IPS DF 6.9 (cell line): ENCODE results near the gene GSTM4.
A peak's percentile ranks its signal among the peaks of the same experiment; 100 is the strongest.

ENCODE experiments used
- DNase-seq: peaks from one replicate; pipeline ENCODE4 v3.0.0-alpha.2; 2013; ENCODE audit warnings: low read depth, low spot score
- H3K27ac ChIP-seq: one replicate; pipeline ENCODE4 v1.5.1; 2013; ENCODE audit warnings: low read length, control low read depth
- H3K27me3 ChIP-seq: 2 replicates; pipeline ENCODE4 v1.6.1; 2013; ENCODE audit warnings: mild to moderate bottlenecking, low read length; ENCODE audit not compliant: control insufficient read depth, insufficient read depth
- H3K36me3 ChIP-seq: 2 replicates; pipeline ENCODE4 v1.6.1; 2013; ENCODE audit warnings: low read length; ENCODE audit not compliant: control insufficient read depth, insufficient read depth
- H3K4me1 ChIP-seq: 2 replicates; pipeline ENCODE4 v1.6.1; 2013; ENCODE audit warnings: low read length; ENCODE audit not compliant: control insufficient read depth, insufficient read depth
- H3K4me3 ChIP-seq: 2 replicates; pipeline ENCODE4 v1.5.1; 2013; ENCODE audit warnings: mild to moderate bottlenecking, low read length
- H3K9me3 ChIP-seq: 2 replicates; pipeline ENCODE4 v1.6.1; 2013; ENCODE audit warnings: low read length, inconsistent platforms; ENCODE audit not compliant: control insufficient read depth, insufficient read depth
- WGBS: extraction: QIAGEN DNeasy Blood & Tissue Kit; methylation state at CpG from one replicate; pipeline ENCODE4 v1.1.7; 2013; ENCODE audit warnings: mixed read lengths, missing lambda C conversion rate; ENCODE audit not compliant: insufficient read length, insufficient coverage; 5-methylcytosine and 5-hydroxymethylcytosine counted together

Gene GSTM4

DNA sequence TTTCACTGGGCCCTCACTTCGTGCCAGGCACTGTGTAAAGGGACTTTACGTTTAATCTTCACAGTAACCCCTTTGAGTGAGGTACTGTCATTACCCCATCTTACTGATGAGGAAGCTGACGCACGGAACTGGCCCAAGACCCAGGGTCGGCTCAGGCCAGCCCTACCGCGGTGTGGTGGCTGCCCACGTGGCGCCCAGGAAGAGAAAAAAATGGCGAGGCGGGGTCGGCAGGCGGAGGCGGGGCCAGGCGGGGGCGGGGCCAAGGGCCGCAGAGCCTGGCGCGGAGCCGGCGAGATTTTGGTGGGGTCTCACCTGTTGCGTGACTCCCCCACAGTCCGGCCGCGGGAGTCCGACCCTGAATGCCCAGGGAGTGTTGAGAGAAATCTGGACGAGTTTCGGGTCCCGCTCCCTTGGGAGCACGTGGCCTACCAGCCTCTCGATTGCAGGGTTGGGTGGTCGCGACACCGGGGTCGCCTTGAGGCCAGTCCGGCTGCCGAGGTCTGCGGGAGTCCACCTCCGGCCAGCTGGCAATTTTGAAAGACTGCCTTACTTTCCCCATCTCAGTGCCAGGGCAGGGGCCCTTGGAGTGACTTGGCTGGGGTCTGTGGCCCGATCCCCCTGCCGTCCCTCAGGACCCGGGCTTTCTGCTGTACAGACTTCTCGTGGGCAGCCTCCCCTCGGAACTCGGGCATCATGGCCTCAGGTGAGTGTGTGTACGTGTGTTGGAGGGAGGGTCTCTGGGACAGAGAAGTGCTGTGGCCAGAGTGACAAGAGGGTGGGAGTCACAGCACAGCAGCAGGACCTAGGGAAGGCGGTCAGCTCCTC, 36.1 kb upstream of the GSTM4 start, which contains the start of the genes AMPD2 and GNAT2:
TSS of gene AMPD2 (plus strand) at position 262 of the 825 bp plus-strand sequence. CDS start 1,339 bp downstream, outside the sequence.
TSS of gene GNAT2 (minus strand) at position 41 of the 825 bp plus-strand sequence. CDS start 6,746 bp downstream, outside the sequence.
- Histone ChIP-seq H3K27me3 (no peaks in the 10 kb centered on the region), H3K9me3 (no peaks in the 10 kb centered on the region), H3K27ac (no peak within 1 kb of the TSS), H3K36me3 (no peaks in the 10 kb centered on the region), H3K4me1 (peaks cover 2% of the 10 kb centered on the region; the same call in 1 of the 2 replicates), H3K4me3 (peak within 1 kb of the TSS; percentile 58)
- WGBS = no CpG with 5 or more reads among the region's 47 CpGs
- no peak for DNase-seq

DNA sequence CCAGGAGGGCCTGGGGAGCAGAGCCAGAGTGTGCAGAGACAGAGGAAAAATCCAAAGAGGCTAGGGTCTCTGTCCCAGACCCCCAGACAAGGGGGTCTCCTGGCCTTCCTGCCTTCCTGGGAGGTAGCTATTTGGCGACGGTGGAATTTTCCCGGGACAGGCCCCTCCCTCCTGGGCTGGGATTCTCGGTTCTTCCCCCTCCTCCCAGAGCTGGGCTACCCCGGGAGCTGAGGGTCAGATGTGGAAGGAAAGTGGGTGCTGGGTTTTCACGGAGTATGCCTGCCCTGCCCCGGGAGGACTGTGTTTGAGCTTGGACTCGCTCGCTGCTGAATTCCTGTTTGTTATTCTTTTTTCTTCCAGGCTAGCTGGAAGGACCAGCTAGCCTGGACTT, 35.5 kb upstream of the GSTM4 start:
- WGBS = no CpG with 5 or more reads among the region's 9 CpGs
- no peaks in the 10 kb centered on the region for H3K9me3 ChIP-seq
- no peaks in the 10 kb centered on the region for H3K36me3 ChIP-seq
- no peak for DNase-seq
- H3K27ac ChIP-seq = no peak overlapping the region
- no peaks in the 10 kb centered on the region for H3K27me3 ChIP-seq
- peaks cover 2% of the 10 kb centered on the region; the same call in 1 of the 2 replicates for H3K4me1 ChIP-seq
- H3K4me3 ChIP-seq = peak overlapping the region; percentile 58

DNA sequence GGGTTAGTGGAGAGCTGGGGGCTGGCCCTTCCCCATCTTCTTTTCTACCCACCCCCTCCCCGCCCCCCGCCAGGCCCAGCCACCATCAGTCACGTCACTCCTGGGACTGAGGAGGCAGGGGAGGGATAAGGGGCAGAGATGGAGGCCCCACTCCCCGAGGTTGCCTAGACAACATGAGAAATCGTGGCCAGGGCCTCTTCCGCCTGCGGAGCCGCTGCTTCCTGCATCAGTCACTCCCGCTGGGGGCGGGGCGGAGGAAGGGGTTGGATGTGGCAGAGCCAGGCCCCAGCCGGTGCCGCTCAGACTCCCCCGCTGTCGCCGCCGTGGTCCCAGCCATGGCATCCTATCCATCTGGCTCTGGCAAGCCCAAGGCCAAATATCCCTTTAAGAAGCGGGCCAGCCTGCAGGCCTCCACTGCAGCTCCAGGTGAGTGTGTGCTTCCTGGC, 35.0 kb upstream of the GSTM4 start:
- H3K27ac ChIP-seq = no peak overlapping the region
- no peaks in the 10 kb centered on the region for H3K27me3 ChIP-seq
- WGBS = no CpG with 5 or more reads among the region's 18 CpGs
- peaks cover 2% of the 10 kb centered on the region; the same call in 1 of the 2 replicates for H3K4me1 ChIP-seq
- H3K36me3 ChIP-seq = no peaks in the 10 kb centered on the region
- DNase-seq = no peak
- no peaks in the 10 kb centered on the region for H3K9me3 ChIP-seq
- H3K4me3 ChIP-seq = peak overlapping the region; percentile 58; the same call in 1 of the 2 replicates

DNA sequence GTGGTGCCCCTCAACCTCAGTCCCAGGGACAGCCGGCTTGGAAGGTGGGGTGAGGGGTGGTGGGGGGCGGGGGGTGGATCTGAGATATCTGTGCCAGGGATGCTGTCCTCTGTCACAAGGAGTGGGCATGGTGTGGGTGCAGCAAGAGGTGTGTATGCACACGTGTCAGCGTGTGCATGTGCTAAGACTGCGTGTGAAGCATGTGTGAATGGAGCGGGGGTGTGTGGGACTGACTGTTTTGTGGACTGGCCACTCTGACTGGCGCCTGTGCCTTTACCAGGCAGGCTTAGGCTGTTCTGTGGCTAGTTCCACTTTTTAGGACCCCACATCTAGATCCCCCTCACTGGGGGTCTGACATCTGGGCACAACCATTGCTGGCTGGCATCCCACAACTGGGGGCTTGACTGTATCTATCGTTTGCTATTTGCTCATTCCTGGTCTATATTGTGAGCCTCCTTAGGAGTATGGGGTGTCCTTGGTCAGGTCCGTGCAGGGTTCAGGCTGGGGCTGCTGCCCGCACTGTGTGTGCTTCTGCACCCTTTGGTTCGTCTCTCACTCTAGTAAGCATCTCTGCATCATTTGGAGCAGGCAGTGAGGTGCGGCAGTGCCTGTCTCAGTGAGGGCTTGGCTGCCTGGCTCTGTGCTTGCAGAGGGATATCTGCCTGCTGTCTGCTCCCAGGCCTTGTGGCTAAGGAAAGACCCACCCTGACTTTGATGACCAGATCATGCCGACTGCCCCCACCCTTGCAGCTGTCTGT, 34.3 kb upstream of the GSTM4 start:
- no peak for DNase-seq
- H3K27ac ChIP-seq = no peak overlapping the region
- no CpG with 5 or more reads among the region's 13 CpGs for WGBS
- no peaks in the 10 kb centered on the region for H3K9me3 ChIP-seq
- H3K27me3 ChIP-seq = no peaks in the 10 kb centered on the region
- no peaks in the 10 kb centered on the region for H3K36me3 ChIP-seq
- H3K4me3 ChIP-seq = no peak overlapping the region; the same call in 1 of the 2 replicates
- H3K4me1 ChIP-seq = peaks cover 2% of the 10 kb centered on the region; the same call in 1 of the 2 replicates

DNA sequence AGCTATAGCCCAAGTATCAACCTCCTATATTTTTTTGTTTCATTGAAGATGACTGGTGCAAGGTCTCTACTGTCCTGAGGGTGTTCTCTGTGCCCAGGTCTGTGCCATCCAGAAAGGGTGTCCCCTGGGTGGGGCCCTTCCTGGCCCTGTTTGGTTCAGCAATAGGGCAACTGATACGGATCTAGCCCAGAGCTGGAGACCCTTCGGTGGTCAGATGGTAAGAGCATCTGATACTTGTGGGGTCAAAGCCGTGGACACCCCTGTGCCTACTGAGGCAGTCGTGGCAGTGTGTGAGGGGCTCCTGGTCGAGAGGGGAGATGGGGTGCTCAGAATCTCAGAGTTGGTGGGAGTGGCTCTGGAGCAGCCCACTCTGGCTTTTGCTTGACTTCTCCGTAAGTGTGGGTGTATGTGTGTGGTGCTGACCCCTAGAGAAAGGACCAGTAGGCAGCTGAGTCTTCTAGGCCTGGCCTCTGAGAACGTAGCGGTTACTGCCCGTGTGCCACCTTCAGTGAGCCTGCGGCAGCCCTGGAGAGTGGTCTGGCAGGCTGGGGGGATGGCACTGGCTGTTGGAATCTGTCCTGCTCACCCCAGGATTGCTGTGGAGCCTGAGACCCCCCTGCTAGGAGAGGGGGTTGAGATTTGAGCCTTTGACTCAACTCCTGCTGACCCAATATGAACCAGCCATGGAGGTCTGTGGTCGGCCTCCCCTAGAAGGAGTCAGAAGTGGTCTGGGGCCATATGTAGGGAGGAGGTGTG, 33.6 kb upstream of the GSTM4 start:
- no peak for DNase-seq
- no CpG with 5 or more reads among the region's 11 CpGs for WGBS
- H3K9me3 ChIP-seq = no peaks in the 10 kb centered on the region
- no peak overlapping the region for H3K4me3 ChIP-seq
- H3K36me3 ChIP-seq = no peaks in the 10 kb centered on the region
- no peaks in the 10 kb centered on the region for H3K27me3 ChIP-seq
- H3K27ac ChIP-seq = no peak overlapping the region
- peaks cover 2% of the 10 kb centered on the region; the same call in 1 of the 2 replicates for H3K4me1 ChIP-seq

DNA sequence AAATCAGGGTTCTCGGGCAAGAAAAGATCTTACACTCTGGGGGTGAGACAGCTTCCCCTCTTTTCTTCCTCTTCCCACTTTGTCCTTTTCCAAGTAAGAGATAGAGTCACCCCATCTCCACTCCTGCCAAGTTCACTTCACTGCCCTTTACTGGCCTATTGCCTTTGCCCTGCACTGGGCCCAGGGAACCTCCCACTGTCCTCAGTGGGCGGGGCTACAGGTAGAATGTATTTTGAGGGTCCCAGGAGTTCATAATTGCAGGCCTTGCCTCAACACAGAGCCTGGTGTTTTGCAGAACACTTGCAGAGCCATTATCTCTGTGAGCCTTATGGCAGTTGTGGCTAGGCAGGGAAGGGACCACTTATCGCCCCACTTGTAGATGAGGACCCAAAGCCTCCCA, 33.0 kb upstream of the GSTM4 start:
- no peak overlapping the region for H3K4me3 ChIP-seq
- no CpG with 5 or more reads among the region's 3 CpGs for WGBS
- no peak for DNase-seq
- peaks cover 2% of the 10 kb centered on the region; the same call in 1 of the 2 replicates for H3K4me1 ChIP-seq
- H3K27me3 ChIP-seq = no peaks in the 10 kb centered on the region
- H3K36me3 ChIP-seq = peaks cover 4% of the 10 kb centered on the region
- no peak overlapping the region for H3K27ac ChIP-seq
- no peaks in the 10 kb centered on the region for H3K9me3 ChIP-seq

DNA sequence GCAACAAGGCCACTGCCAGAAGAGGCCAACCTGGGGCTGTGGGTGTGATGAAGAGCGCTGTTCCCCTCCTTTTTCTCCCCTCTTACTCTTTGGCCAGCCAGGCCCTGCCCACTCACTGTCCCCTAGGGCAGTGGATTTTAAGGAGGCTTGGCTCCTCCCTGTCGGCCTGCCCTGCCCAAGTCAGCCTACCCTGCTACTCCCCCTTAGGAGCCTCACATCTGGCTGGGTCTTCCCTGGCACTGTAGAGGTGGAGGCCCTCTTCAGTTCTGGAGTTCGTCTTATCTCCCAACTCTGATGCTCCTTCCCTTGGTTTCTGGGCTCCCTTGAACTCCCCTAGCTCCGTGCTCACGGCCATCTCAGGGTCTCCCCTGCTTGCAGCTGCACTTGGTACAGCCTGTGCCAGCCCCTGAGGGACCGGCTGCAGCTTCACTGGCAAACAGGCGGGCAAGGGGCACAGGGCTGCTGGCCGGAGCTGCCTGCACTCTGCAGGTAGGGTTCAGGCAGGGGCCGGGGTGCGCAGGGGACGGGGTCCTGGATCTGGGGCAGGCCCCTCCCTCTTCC, 32.2 kb upstream of the GSTM4 start:
- no peak for DNase-seq
- Histone ChIP-seq H3K4me1 (peaks cover 2% of the 10 kb centered on the region; the same call in 1 of the 2 replicates), H3K4me3 (no peak overlapping the region), H3K27me3 (no peaks in the 10 kb centered on the region), H3K9me3 (no peaks in the 10 kb centered on the region), H3K27ac (no peak overlapping the region), H3K36me3 (peaks cover 11% of the 10 kb centered on the region)
- WGBS = no CpG with 5 or more reads among the region's 11 CpGs

DNA sequence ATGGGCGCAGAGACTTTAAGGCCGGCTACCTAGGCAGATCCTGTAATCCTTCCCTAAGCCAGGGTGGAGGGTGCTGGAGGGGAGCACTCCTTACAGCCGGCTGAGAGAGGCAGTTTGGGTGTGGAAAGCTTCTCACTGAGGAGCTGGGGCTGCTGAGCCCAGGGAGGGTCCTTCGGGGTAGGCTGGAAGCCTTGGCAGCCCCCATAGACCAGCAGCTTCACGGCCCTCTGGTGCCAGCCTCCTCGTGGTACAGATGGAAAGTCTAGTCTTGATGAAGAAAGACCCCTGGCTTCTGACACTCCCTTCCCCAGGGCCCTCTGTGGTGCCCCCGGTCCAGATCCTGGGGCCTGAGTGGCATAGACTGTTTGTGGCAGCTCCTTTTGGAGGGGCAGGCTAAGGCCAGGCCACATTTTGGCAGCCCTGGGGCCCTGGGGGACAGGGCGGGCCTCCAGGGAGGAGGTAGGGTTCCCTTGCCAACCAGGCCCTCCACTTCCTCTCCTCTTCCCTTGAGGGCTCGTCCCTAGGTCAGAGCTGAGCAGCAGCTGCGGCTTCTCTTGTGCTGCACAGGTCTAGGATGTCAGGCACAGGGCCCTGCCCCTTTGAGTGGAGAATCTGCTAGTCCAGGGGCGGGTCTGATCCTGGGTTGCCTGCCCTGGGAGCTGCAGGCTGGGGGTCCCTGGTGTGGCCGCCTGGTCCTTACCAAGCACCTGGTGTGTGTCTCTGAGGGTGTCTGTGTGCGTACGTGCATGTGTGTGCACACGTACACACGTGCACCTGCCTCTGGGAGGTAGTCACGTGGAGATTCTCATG, 31.5 kb upstream of the GSTM4 start:
- peaks cover 18% of the 10 kb centered on the region for H3K36me3 ChIP-seq
- no peaks in the 10 kb centered on the region for H3K9me3 ChIP-seq
- peaks cover 2% of the 10 kb centered on the region; the same call in 1 of the 2 replicates for H3K4me1 ChIP-seq
- no CpG with 5 or more reads among the region's 17 CpGs for WGBS
- H3K27ac ChIP-seq = no peak overlapping the region
- DNase-seq = no peak
- H3K27me3 ChIP-seq = no peaks in the 10 kb centered on the region
- no peak overlapping the region for H3K4me3 ChIP-seq

DNA sequence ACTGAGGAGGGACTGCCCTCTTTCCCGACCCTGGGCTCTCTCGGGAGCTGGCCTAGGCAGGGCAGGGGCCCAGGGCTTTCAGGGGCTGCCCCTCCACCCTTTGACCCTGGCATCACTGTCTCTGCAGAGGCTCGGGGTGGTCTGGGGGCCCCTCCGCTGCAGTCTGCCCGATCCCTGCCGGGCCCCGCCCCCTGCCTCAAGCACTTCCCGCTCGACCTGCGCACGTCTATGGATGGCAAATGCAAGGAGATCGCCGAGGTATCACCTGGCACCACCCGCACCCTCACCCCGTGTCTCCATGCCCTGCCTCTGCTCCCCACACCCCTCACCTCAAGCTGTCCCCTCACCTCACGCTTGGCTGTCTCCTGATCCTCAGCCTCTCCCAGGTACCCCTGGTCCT, 30.7 kb upstream of the GSTM4 start:
- H3K4me3 ChIP-seq = no peak overlapping the region
- H3K9me3 ChIP-seq = no peaks in the 10 kb centered on the region
- DNase-seq = no peak
- H3K27me3 ChIP-seq = no peaks in the 10 kb centered on the region
- peaks cover 20% of the 10 kb centered on the region for H3K36me3 ChIP-seq
- H3K27ac ChIP-seq = no peak overlapping the region
- no CpG with 5 or more reads among the region's 16 CpGs for WGBS
- peaks cover 2% of the 10 kb centered on the region for H3K4me1 ChIP-seq
